ENCODE data around the gene TSSC4. TPM values are rescaled to one million over a fixed set of nuclear protein-coding genes. Genes with fewer than 3 reads are reported as not detected.

TSSC4 gene
- total RNA-seq, 1 donor from 2014 or later, result 24.8 TPM

GRCh38 chr11:2396471-2396870 is 4.1 kb upstream of the TSSC4 start:
- no peak for ATAC-seq

GRCh38 chr11:2397005-2397404 is 3.5 kb upstream of the TSSC4 start:
- DNase-seq (ENCODE audit: low spot score) (no peak), ATAC-seq (no peak)

More at GRCh38 chr11:2396471-2396870, 4.1 kb upstream of the TSSC4 start:
- no peak for DNase-seq (ENCODE audit: low spot score)

DNA sequence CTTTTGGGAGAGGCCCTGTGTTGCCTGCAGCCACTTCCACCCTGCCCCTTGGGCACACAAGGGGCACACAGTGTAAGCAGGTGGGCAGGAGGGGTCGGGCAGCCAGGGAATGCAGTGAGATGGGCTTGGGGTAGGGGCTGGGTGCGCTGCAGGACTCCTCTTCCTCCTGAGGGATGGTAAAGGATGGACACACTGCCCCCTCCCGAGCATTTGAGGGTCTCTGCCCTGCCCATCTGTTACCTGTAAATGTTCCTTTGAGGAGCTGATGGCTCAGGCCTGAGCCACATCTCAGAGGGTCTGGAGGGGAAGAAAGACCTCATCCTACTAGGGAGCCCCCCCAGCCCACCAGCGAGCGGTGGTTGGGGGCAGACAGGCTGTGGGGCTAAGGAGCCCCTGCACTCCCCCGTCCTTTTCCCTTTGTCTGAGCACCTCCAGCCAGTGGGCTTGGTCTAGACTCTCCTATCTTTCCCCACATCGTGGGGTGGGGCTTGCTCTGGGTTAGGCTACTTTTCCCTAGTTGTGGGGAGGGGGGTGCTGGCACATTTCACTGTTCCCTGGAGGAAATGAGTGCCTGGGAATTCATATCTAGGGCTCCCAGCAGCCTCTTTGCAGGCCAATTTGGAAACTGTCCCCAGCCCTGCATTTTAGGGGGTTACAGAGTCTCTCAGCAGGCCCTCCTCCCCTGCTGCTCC is 1.7 kb upstream of the TSSC4 start:
- DNase-seq (ENCODE audit: low spot score), result no peak
- no peak for ATAC-seq

DNA sequence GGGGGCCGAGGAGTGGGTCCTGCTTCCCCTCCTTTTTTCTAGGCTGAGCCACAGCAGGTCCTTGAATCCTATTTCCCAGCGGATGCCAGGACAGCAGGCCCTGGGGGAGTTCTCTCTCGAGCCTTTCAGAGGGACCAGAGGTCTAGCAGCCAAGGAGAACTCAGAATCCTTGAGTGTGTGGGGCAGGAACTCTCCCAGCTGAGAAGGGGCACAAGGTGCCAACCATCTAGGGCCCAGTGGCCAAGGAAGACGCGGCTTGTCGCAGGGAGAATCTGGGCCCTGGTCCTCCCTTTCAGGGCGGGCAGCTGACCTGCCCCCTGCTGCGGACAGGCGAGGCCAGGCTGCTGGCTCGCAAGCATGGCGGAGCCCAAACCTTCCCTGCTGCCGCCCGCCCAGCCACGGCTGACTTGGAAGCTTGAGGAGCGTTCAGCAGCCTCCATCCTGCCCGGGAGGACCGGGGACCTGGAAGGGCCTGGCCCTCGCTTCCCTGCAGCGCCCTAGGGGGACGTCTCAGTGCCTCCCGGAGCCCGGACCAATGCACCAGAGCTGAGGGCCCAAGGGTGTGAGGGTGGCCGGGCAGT is 972 bp upstream of the TSSC4 start:
- no peak for DNase-seq (ENCODE audit: low spot score)
- peak; percentile 19 for ATAC-seq

DNA sequence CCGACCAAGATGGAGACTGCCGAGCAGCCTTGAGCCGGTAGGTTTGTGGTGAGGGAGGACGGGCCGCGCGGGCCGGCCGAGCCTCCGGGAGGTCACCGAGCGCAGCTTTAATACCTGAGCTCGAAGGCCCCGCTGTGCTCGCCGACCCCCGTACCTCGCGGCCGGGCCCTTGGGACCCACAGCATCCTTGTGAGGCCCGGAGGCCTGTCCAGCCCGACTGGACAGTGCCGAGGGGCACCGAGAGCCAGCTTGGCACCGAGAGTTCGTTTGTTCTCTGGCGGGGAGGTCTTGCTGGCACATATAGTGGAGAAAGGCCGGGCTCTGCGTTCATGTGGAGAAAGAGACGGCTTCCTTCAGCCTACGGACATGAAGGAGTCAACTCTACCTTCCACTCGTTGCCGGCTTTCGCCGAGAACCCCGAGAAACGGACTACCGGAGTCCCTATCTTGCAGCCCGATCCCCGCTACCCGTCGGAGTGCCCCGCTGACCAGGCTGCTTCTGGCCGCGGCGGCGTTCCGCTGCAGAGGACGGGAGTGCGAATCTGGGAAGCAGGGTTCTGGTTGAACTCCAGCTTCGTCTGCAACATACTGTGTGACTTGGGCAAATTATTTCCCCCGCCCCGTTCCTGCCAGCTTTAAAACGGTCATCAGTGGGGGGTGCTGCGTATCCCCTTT is 349 bp downstream of the TSSC4 start:
- DNase-seq (ENCODE audit: low spot score), result no peak
- peak; percentile 0 for ATAC-seq

DNA sequence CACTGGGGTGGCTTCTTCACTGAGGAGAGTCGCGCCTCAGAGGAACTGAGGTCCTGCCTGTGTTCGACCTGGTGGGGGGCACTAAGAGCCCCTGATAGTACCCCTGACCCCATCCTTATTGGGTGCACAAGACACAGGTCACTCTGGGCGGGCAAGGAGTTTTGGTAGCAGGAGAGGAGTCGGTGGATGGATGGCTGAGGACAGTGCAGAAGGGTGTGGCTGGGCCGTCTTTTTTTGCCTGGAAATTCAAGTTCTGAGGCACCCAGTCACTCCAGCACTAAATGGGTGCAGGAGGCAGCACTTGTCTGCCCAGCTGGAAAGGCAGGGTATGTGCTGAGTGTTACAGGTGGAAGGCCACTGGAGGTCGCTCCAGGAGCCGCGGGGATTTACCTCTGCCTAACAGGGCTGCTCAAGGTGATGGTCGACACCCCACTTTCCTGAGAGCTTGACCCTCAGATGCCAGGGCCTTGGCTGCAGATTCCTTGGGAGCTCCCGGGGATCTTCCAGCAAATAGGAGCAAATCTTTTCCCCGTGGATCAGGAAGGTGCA is 960 bp downstream of the TSSC4 start:
- no peak for ATAC-seq
- no peak for DNase-seq (ENCODE audit: low spot score)

- DNase-seq (ENCODE audit: low spot score) (no peak), ATAC-seq (no peak)
Measured at GRCh38 chr11:2402106-2402505, 1.6 kb downstream of the TSSC4 start.

DNA sequence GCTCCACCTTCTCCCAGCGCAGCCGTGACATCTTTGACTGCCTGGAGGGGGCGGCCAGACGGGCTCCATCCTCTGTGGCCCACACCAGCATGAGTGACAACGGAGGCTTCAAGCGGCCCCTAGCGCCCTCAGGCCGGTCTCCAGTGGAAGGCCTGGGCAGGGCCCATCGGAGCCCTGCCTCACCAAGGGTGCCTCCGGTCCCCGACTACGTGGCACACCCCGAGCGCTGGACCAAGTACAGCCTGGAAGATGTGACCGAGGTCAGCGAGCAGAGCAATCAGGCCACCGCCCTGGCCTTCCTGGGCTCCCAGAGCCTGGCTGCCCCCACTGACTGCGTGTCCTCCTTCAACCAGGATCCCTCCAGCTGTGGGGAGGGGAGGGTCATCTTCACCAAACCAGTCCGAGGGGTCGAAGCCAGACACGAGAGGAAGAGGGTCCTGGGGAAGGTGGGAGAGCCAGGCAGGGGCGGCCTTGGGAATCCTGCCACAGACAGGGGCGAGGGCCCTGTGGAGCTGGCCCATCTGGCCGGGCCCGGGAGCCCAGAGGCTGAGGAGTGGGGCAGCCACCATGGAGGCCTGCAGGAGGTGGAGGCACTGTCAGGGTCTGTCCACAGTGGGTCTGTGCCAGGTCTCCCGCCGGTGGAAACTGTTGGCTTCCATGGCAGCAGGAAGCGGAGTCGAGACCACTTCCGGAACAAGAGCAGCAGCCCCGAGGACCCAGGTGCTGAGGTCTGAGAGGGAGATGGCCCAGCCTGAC is 2.5 kb downstream of the TSSC4 start:
- DNase-seq (ENCODE audit: low spot score) (no peak), ATAC-seq (no peak)

DNA sequence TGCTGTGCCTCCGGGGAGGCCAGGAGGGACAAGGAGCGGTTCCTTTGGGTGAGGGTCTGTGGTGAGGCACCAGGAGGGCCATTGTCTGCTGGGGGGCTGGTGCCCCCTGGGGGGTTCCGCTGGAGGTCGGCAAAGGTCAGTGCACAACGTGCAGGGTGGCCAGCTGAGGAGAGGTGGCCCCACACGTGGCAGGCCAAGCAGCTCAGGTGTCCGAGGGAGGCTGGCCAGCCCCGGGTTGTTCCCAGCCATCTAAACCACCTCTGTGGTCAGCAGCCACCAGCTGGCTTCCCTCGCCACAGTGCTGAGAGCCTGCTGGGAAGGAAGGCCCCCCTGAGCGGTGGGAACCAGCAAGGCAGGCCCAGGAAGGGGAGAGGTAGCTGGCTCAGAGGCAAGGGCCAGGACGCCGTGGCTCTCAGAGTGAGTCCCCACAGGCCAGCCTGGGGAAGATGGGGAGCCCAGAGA is 4.2 kb downstream of the TSSC4 start:
- ATAC-seq, result no peak
- no peak for DNase-seq (ENCODE audit: low spot score)

DNA sequence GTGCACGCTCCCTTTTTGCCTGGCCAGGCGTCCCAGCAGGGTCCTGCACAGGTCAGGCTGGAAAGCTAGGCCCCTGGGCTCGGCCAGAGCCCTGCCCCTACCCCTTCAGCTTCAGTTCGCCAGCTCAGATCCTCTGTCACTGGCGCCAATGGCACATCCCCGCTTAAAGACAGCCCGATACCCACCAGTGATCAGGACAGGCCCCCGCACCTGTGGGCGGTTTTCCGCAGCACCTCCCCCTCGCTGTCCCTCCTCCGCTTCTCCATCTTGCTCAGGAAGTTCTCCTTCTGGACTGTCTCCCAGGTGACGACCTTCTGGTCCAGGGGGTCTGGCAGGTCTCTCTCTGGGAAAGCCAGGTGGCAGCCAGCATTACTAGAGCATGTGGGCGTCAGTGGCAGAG is 5.9 kb downstream of the TSSC4 start:
- ATAC-seq, result no peak

DNA sequence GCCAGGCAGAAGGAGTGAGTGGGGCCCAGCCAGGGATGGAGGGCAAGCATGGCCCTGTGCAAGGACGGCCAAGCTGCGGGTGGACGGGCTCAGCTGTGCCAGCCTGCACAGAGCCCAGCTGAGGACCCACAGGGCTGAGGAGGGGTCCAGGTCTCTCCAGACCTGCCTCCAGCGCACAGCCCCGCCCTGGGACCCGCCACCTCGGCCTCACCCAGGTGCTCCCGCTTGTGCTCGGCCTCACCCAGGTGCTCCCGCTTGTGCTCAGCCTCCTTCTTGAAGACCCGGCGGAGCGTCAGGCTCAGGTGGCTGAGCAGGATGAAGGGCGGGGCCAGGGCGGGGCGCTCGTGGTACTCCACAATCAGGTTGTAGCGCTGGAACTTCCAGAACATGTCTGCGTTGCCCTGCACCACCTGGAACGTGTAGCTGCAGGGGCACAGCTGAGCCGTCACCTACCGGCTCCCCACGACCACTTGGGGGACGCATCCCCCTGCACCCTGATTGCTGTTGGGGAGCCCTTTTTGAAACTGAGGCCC is 6.4 kb downstream of the TSSC4 start:
- no peak for ATAC-seq
- no peak for DNase-seq (ENCODE audit: low spot score)

More for the DNA sequence above, 5.9 kb downstream of the TSSC4 start:
- DNase-seq (ENCODE audit: low spot score), result no peak

DNA sequence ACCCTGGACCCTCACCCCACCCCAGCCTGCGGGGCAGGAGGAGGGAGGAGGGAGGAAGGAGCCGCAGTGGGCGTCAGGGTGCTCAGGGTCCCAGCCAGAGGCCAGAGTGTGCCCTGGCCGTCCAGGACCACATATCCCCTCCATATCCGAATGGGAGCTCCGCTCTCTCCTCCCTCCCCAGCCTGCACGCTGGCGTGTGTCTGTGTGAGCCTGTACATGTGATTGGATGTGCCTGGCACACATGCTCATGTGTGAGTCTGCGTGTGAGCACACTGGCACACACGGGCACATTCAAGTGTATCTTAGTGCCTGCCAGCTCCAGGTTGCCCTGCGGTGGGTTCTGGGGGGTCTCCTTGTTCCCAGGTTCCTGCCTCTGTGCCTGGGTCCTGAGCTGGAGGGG is 8.1 kb downstream of the TSSC4 start:
- no peak for DNase-seq (ENCODE audit: low spot score)
- ATAC-seq, result no peak

DNA sequence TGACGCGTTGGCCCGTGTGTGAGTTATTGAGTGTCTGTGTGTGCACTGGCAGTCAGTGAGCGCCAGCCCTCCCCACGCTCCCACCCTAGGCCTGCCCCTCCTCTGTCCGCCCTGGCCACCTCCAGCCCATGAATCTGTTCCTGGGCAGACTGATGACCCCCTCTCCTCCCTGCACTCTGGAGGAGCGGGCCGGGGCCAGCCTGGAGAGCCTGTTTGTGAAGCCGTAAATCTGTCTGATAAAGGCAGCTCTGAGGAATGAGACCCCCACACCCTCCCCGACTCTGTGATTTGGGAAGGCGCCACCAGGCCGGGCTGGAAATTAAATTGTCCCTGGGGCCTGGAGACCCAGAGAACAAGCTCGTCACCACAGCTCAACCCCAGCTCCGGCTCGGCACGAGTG is 8.6 kb downstream of the TSSC4 start:
- ATAC-seq (no peak), DNase-seq (ENCODE audit: low spot score) (no peak)

- ATAC-seq (no peak), DNase-seq (ENCODE audit: low spot score) (no peak)
Measured at GRCh38 chr11:2409611-2410468, 9.3 kb downstream of the TSSC4 start.

GRCh38 chr11:2410616-2411015 is 10.1 kb downstream of the TSSC4 start:
- no peak for ATAC-seq
- DNase-seq (ENCODE audit: low spot score), result no peak

- DNase-seq (ENCODE audit: low spot score) (no peak), ATAC-seq (no peak)
Measured at GRCh38 chr11:2411446-2412305, 11.1 kb downstream of the TSSC4 start.

- ATAC-seq, result no peak
- DNase-seq (ENCODE audit: low spot score), result no peak
Measured at GRCh38 chr11:2412323-2412722, 11.8 kb downstream of the TSSC4 start.

DNA sequence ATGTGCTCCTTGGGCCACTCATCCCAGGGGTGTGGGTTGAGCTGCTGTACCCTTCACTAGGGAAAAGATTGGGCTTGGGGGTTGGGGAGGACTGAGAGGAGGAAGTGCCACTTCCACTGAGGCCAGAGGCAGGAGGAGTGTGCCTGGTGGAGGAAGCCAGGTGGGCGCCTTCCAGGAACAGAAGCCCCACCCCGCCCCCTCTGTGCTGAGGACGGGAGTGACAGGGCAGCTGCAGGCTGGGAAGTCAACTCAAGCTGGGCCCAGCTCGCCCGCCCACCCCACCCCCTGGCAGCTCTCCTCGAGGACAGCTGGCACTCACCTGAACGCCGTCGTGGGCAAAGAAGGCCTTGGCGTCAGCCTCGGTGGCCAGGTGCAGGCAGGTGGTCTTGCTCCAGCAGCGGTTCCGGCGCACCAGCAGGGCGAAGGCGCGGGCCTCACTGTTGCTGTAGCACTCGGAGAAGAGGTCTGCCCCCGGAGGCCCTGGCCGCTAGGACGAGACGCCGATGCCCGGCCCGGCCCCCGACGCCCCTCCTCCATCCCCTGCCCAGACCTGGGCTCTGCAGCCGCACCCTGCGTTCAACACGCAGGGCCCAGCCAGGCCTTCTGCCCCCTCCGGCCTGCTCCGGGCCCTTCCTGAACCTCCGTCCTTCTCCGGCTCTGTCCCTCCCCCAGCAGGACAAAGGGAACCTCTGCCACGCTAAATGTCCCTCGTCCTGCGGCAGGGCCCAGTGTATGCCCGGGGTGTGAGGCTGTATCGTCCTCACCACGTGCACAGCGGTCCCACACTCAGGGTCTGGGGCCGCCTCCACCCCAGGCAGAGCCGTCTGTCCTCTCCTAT is 13.4 kb downstream of the TSSC4 start:
- ATAC-seq, result no peak
- DNase-seq (ENCODE audit: low spot score), result no peak
